Gastroesophageal sphincter (tissue), 3 donors: ENCODE measurements around the gene GPR183.

Experiments used
- EP300 ChIP-seq: sonication (generic); formaldehyde crosslinking; IDR thresholded peaks from one replicate; pipeline ENCODE4 v1.6.1; 2017; ENCODE audit warnings: antibody characterized with exemption, mild to moderate bottlenecking
- POLR2AphosphoS5 ChIP-seq: sonication (generic); formaldehyde crosslinking; IDR thresholded peaks from one replicate; pipeline ENCODE4 v1.6.1; 2017; ENCODE audit warnings: antibody characterized with exemption
- TF ChIP-seq, protein P1 (sequence below), 4 experiments: fragments of 200-600 bp in 2 of 4; fragments of 450-650 bp in 2 of 4; sonication (generic) in 1 of 4; IDR thresholded peaks; one replicate each; pipeline ENCODE4 v1.5.1; 2017 to 2019; ENCODE audit warnings: antibody characterized with exemption in 4 of 4, mild to moderate bottlenecking in 2 of 4, moderate library complexity in 2 of 4

DNA sequence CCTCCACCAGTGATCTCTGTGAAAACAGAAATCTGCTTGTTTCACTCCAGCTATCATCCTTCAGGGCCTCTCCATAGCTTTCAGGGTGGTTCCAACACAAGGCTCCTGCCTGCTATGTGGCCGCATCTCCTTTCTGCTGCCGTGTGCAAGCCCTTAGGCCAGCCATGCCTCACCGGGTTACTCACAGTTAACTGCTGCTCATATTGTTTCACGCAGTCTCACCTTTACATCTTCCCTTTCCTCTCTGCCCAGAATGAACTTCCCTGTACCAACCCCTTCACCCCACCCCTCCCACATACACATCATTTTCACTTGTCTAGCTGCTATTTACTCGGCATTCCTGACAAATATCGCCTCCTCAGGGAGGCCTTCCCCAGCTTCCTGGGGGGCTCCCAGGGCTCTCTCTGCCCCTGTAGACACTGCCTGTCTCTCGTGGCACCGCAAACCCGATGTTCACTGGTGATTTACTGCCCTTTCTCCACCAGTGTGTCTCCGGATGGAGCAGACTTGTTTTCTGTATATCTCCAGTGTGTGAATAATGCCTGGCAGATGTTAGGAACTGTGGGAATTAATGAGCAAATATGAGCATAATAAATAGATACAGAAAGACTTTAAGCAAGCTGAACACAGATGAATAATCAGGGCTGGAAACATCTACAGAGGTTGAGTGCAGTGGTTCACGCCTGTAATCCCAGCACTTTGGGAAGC lies 39.3 kb upstream of the GPR183 start:
- TF ChIP-seq, protein P1, sequence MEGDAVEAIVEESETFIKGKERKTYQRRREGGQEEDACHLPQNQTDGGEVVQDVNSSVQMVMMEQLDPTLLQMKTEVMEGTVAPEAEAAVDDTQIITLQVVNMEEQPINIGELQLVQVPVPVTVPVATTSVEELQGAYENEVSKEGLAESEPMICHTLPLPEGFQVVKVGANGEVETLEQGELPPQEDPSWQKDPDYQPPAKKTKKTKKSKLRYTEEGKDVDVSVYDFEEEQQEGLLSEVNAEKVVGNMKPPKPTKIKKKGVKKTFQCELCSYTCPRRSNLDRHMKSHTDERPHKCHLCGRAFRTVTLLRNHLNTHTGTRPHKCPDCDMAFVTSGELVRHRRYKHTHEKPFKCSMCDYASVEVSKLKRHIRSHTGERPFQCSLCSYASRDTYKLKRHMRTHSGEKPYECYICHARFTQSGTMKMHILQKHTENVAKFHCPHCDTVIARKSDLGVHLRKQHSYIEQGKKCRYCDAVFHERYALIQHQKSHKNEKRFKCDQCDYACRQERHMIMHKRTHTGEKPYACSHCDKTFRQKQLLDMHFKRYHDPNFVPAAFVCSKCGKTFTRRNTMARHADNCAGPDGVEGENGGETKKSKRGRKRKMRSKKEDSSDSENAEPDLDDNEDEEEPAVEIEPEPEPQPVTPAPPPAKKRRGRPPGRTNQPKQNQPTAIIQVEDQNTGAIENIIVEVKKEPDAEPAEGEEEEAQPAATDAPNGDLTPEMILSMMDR (IDR thresholded peaks at IDR 0.05) = no peak
- TF ChIP-seq POLR2AphosphoS5 (no peak), EP300 (no peak)
